NAMALWA (cell line): ENCODE measurements around the gene EPB41L5.
A peak's percentile ranks its signal among the peaks of the same experiment; 100 is the strongest.

Source experiments
- DNase-seq: peaks from one replicate; pipeline ENCODE4 v3.0.0-alpha.2; 2015; ENCODE audit warnings: low spot score

The EPB41L5 gene

DNA sequence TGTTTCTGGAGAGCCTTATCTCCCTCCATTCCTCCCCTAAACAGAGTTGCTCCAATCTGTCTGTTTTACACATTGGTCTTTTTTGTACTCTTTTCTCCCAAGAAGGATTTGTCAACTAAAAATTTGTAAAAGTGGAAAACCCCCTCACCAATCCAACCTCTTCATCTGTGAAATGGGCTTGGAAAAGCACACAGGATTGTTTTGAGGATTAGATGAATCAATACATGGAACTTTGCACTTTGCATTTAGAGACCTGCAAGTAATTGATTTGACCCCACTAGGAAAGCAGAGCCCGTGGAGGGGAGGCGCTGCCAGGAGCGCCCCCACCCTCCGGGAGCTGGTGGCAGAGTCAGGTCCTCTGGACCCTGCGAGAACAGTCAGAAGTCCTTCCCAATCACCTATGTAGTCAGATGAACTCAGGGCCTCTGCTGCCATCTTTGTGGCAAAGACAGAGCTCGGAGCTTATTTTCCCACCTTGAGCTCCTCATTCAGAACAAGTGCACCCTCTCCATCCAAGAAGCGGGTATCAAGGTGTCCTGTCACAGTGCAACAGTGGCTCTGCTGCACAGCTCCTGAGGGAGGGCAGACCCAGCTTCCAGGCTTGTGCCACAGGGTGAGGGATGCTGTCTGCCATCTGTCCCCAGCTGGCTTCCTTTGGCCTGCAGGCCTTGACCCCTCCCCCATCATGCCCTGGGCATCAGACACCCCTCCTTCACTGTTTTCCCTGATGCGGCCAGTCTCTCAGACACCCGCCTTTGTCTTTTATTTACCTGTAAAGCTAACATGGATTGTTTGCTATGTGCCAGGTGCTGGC lies 212.1 kb downstream of the EPB41L5 start:
- no peak for DNase-seq

GRCh38 chr2:120225549-120226065 lies 212.7 kb downstream of the EPB41L5 start:
- no peak for DNase-seq

DNA sequence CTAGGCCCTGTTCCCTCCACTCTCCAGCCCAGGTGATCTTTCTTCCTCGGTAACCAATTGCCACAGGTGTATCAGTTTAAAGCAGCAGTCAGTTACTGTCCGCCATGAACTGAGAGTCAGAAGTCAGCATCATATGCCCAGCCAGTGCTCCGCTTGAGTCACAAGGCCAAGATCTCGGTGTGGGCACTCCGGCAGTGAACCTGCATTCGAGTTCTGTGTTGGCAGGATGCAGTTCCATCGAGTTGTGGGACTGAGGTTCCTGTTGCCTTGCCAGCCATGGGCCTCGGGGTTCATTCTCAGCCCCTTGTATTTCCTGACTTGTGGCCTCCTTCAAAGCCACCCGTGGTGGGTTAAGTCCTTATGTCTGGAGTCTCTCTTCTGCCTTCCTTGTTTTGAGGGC lies 213.4 kb downstream of the EPB41L5 start:
- DNase-seq, result no peak

GRCh38 chr2:120227111-120227991 lies 214.5 kb downstream of the EPB41L5 start:
- DNase-seq, result peak; percentile 32

GRCh38 chr2:120228503-120228902 lies 215.6 kb downstream of the EPB41L5 start:
- DNase-seq, result no peak
